ENCODE measurements around the gene PAF1.

GRCh38 chr19:39365531-39365930, 25.4 kb downstream of the PAF1 start:
- TF ChIP-seq, protein P1, sequence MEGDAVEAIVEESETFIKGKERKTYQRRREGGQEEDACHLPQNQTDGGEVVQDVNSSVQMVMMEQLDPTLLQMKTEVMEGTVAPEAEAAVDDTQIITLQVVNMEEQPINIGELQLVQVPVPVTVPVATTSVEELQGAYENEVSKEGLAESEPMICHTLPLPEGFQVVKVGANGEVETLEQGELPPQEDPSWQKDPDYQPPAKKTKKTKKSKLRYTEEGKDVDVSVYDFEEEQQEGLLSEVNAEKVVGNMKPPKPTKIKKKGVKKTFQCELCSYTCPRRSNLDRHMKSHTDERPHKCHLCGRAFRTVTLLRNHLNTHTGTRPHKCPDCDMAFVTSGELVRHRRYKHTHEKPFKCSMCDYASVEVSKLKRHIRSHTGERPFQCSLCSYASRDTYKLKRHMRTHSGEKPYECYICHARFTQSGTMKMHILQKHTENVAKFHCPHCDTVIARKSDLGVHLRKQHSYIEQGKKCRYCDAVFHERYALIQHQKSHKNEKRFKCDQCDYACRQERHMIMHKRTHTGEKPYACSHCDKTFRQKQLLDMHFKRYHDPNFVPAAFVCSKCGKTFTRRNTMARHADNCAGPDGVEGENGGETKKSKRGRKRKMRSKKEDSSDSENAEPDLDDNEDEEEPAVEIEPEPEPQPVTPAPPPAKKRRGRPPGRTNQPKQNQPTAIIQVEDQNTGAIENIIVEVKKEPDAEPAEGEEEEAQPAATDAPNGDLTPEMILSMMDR (optimal IDR thresholded peaks at IDR 0.05 in 1 of 3, IDR thresholded peaks at IDR 0.05 in 1 of 3, conservative IDR thresholded peaks at IDR 0.05 in 1 of 3; ENCODE audit: extremely low read depth in 1 of 3, insufficient read depth in 2 of 3, low read length in 3 of 3), result no peak
- no peak for TF ChIP-seq EZH2 (IDR thresholded peaks at IDR 0.05; ENCODE audit: low read length)

Data from keratinocyte (primary cell).